NCI-H748 (cell line): ENCODE data around the gene RNASEL.
"Not testable (repeated sequence)": the region's sequence is repeated elsewhere in the genome, so short reads cannot be mapped to it uniquely, and the experiment has no call there.

ENCODE experiments used
- DNase-seq: peaks from one replicate; lab custom pipeline; 2025; ENCODE audit not compliant: unreplicated experiment; lab: John Stamatoyannopoulos, UW

Gene RNASEL

GRCh38 chr1:182564406-182565004 lies 24.6 kb downstream of the RNASEL start:
- no peak for DNase-seq

- no peak for DNase-seq
These were observed 26.0 kb downstream of the RNASEL start for GRCh38 chr1:182563095-182563494.

- DNase-seq = no peak
These were observed 27.6 kb downstream of the RNASEL start for GRCh38 chr1:182561456-182561855.

GRCh38 chr1:182560392-182560984 lies 28.6 kb downstream of the RNASEL start:
- no peak for DNase-seq

- DNase-seq = no peak
These were observed 32.8 kb downstream of the RNASEL start for GRCh38 chr1:182556279-182556678.

- no peak for DNase-seq
These were observed 33.6 kb downstream of the RNASEL start for GRCh38 chr1:182555493-182555892.

GRCh38 chr1:182552527-182552926 lies 36.5 kb downstream of the RNASEL start:
- DNase-seq = no peak

GRCh38 chr1:182549811-182550210 lies 39.2 kb downstream of the RNASEL start:
- DNase-seq = no peak

GRCh38 chr1:182549346-182549745 lies 39.7 kb downstream of the RNASEL start:
- no peak for DNase-seq

- no peak for DNase-seq
These were observed 55.2 kb downstream of the RNASEL start for GRCh38 chr1:182533896-182534295.

- DNase-seq = not testable (repeated sequence)
These were observed 60.9 kb downstream of the RNASEL start for GRCh38 chr1:182528206-182528605.

- no peak for DNase-seq
These were observed 61.4 kb downstream of the RNASEL start for GRCh38 chr1:182527680-182528079.

- no peak for DNase-seq
These were observed 63.7 kb downstream of the RNASEL start for GRCh38 chr1:182525342-182525741.
